Right lobe of liver (tissue), 6 donors: ENCODE data around the gene FOXM1. TPM values are rescaled to one million over a fixed set of nuclear protein-coding genes. Genes with fewer than 3 reads are reported as not detected.

ENCODE experiments used
- ATAC-seq, 4 donors: fragments of 200-7000 bp; cut with Tn5 transposase; one replicate each; pipeline ENCODE4 v1.9.1; 2020; ENCODE audit warnings: mild to moderate bottlenecking in 4 of 4, moderate library complexity in 4 of 4
- DNase-seq, 3 donors: peaks; one replicate each; pipeline ENCODE4 v3.0.0-alpha.2; 2020
- H3K27ac ChIP-seq, 3 donors: fragments of 200-600 bp; one replicate each; pipeline ENCODE4 v1.8.0; 2022
- H3K27me3 ChIP-seq, 2 donors: fragments of 200-600 bp; one replicate each; pipeline ENCODE4 v1.8.0; 2022
- H3K36me3 ChIP-seq, 4 donors: fragments of 200-600 bp; sonication (generic) in 1 of 4; one replicate each; pipeline versions ENCODE4 v1.5.1 to v1.8.0; 2017 to 2022; ENCODE audit warnings: control low read depth in 1 of 4
- H3K4me1 ChIP-seq, 4 donors: fragments of 200-600 bp; sonication (generic) in 1 of 4; one replicate each; pipeline versions ENCODE4 v1.5.1 to v1.8.0; 2017 to 2022; ENCODE audit warnings: control low read depth in 1 of 4
- H3K4me3 ChIP-seq, 3 donors: fragments of 200-600 bp; one replicate each; pipeline ENCODE4 v1.8.0; 2022
- H3K9me3 ChIP-seq, 4 donors: fragments of 200-600 bp; sonication (generic) in 1 of 4; one replicate each; pipeline versions ENCODE4 v1.5.1 to v1.8.0; 2017 to 2022; ENCODE audit warnings: control low read depth in 1 of 4
- POLR2A ChIP-seq: fragments of 450-650 bp; IDR thresholded peaks from one replicate; pipeline ENCODE4 v1.6.1; 2017; ENCODE audit warnings: antibody characterized with exemption, mild to moderate bottlenecking
- WGBS: methylation state at CpG from one replicate; pipeline ENCODE4 v1.1.6; 2018; ENCODE audit warnings: low coverage, low lambda C conversion rate; ENCODE audit not compliant: insufficient coverage; ENCODE audit errors: missing lambda C conversion rate; 5-methylcytosine and 5-hydroxymethylcytosine counted together
- intact Hi-C, 2 donors: fragments of 100-400 bp; cut with DNase I; formaldehyde crosslinking; loops; one replicate each; pipeline versions ENCODE4 v1.11.2 to v1.14.1; 2022
- total RNA-seq, 6 experiments: library from RNA; depleted of rRNA in 2 of 6; stranded (reverse); fragments of >200 nt in 2 of 6; fragmentation: NEBNext Ultra II Directional in 3 of 6; extraction: Animal tissue kit (Norgen Biotek cat#: 25700) in 3 of 6; gene quantifications; one replicate each; pipeline versions ENCODE4 v1.1.0 to v1.2.4, GENCODE V29; 2016 to 2023
- TF ChIP-seq, protein P1 (sequence below), 4 donors: fragments of 200-600 bp in 3 of 4; fragments of 450-650 bp in 1 of 4; IDR thresholded peaks; one replicate each; pipeline versions ENCODE4 v1.5.1 to v1.8.0; 2016 to 2022; ENCODE audit warnings: antibody characterized with exemption in 4 of 4, mild to moderate bottlenecking in 2 of 4
- donor health status: DM: no; HTN: yes; CAD: no.
- donor health status: DM: no; HTN: no; CAD: no.
- donor health status: DM: no; HTN: no; CAD: no.
- donor health status: DM: no; HTN: yes; CAD: no.
- donor health status: DM: no; HTN: yes; CAD: no.

FOXM1 gene
- total RNA-seq, 6 experiments from 2014 or later: 0.24 to 2.6 (median 1.8) TPM

DNA sequence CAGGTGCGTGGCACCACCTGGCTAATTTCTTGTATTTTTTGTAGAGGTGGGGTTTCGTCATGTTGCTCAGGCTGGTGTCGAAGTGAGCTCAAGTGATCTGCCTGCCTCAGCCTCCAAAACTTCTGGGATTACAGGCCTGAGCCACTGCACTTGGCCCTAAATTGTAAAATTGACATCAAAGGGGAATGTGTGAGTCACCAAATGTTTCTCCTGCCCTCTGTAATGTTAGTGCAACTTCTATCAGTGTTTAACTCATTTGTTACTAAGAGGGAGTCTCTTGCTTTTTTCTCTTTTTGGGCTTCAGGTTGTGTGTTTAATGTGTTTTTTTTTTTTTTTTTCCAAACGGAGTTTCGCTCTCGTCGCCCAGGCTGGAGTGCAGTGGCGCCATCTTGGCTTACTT lies 16.0 kb upstream of the FOXM1 start:
- no peak overlapping the region for H3K4me3 ChIP-seq
- H3K9me3 ChIP-seq: no peaks in the 10 kb centered on the region
- peak in 1 of 4 donors; percentile 14 for ATAC-seq
- H3K27me3 ChIP-seq: no peaks in the 10 kb centered on the region
- H3K36me3 ChIP-seq: no peaks in the 10 kb centered on the region
- peak overlapping the region in 1 of 3 donors; percentile 4 for H3K27ac ChIP-seq
- 71% methylated on average over 2 of the region's 8 CpGs for WGBS
- no peak for DNase-seq
- intact Hi-C loops: no loop called here
- TF ChIP-seq, protein P1, sequence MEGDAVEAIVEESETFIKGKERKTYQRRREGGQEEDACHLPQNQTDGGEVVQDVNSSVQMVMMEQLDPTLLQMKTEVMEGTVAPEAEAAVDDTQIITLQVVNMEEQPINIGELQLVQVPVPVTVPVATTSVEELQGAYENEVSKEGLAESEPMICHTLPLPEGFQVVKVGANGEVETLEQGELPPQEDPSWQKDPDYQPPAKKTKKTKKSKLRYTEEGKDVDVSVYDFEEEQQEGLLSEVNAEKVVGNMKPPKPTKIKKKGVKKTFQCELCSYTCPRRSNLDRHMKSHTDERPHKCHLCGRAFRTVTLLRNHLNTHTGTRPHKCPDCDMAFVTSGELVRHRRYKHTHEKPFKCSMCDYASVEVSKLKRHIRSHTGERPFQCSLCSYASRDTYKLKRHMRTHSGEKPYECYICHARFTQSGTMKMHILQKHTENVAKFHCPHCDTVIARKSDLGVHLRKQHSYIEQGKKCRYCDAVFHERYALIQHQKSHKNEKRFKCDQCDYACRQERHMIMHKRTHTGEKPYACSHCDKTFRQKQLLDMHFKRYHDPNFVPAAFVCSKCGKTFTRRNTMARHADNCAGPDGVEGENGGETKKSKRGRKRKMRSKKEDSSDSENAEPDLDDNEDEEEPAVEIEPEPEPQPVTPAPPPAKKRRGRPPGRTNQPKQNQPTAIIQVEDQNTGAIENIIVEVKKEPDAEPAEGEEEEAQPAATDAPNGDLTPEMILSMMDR (IDR thresholded peaks at IDR 0.05): no peak
- TF ChIP-seq POLR2A: no peak
- H3K4me1 ChIP-seq: no peaks in the 10 kb centered on the region

DNA sequence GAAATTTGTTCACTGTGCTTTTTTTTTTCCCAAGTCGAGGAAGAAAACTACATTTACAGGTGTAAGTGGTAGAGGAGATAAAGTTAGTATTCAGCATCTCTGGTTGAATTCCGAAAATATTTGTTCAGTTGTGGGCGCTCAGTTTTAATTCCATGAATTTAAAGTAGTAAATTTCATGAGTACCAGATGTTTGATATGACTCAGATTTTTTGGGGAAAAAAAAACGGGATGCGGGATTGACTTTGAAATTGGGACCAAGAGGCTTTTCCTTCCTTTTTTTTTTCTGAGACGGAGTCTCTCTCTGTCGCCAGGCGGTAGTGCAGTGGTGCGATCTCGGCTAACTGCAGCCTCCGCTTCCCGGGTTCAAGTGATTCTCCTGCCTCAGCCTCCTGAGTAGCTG lies 15.3 kb upstream of the FOXM1 start:
- DNase-seq (no peak), ATAC-seq (no peak)
- Histone ChIP-seq H3K36me3 (no peaks in the 10 kb centered on the region), H3K4me3 (no peak overlapping the region), H3K27me3 (no peaks in the 10 kb centered on the region), H3K4me1 (no peaks in the 10 kb centered on the region), H3K27ac (no peak overlapping the region), H3K9me3 (no peaks in the 10 kb centered on the region)
- no peak for TF ChIP-seq POLR2A
- TF ChIP-seq, protein P1 (IDR thresholded peaks at IDR 0.05): no peak
- WGBS: 83% methylated on average over 12 of the region's 12 CpGs
- intact Hi-C loops: no loop called here

DNA sequence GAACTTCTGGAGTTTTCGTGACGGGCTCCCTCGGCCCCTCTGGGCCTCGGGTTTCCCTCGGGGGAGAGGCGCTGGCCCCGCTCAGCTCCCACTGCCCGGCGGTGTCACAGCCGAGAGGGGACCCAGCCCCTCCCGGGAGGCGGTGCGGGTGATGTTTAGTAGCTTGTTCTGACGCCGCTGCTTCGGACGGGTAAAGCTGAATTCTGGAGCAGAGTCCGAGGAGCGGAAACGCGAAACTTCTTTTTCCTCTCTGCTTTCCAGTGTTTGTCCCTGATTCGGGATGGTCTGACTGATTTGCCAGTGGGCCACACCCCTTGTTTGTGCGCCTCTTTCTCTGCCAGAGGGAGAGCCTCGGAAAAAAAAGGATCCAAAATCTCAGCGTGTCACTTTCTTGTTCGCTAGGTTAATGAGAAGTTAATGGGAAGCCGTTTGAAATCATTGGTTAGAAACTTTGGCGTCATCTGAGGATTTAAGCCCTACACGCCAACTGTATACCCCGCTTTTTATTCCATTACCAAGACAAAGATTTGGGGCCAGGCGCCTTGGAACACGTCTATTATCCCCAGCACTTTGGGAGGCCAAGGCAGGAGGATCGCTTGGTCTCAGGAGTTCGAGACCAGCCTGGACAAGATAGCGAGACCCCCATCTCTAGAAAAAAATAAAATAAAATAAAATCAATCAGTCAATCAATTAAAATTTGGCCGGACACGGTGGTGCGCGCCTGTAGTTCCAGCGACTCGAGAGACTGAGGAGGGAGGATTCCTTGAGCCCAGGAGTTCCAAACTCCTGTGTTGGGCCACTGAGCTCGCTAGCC lies 14.5 kb upstream of the FOXM1 start:
- ATAC-seq (peak; percentile 51 to 64 (median 56)), DNase-seq (peak; percentile 61 to 69 (median 66))
- TF ChIP-seq POLR2A: no peak
- TF ChIP-seq, protein P1 (IDR thresholded peaks at IDR 0.05): no peak
- no peaks in the 10 kb centered on the region for H3K4me1 ChIP-seq
- WGBS: 45% methylated on average over 21 of the region's 42 CpGs
- no peaks in the 10 kb centered on the region for H3K9me3 ChIP-seq
- H3K36me3 ChIP-seq: no peaks in the 10 kb centered on the region
- peak overlapping the region; percentile 72 to 97 (median 95) for H3K4me3 ChIP-seq
- H3K27me3 ChIP-seq: no peaks in the 10 kb centered on the region
- intact Hi-C loops: no loop called here
- peak overlapping the region; percentile 89 to 98 (median 91) for H3K27ac ChIP-seq

DNA sequence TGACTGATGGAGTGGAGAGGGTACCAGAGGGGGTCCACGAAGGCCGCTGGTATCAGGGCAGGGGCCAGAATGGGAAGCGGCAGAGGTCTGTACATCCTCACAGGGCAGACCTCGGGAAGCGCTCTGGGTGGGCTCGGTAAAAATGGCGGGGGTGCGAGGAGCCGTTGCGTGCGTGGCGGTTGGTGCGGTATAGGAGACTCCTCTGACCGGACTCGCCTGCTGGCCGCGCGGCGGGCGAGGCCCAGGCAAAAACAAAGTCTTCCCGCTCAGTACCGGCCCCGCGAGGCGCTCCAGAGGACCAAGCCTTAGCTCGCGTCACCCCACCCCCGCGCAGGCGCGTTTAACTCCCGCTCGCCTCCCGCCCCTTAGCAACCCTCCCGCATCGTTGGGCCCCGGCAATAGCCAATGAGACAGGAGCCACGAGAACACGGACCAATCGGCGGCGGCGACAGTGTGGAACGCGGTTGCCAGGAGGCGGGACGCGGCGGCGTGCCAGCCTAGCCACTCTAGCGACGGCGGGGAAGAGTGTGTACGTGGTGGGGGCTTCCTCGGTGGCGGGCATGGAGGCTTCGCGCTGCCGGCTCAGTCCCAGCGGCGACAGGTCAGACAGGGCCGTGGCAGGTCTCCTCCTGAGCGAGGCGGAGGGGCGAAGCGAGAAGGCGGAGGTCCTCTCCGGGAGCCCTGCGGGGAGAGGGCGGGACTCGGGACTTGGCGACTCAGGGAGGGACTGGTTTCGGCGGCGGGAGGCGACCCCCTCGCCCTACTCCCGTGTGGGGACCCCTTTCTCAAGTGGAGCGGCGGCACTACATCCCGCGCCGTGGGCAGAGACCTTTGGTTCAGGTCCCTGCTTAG lies 13.6 kb upstream of the FOXM1 start, which contains the start of gene TULP3:
TSS of gene TULP3 (plus strand) at position 504 of the 852 bp plus-strand sequence. CDS start at position 561, 57 bp downstream.
- TF ChIP-seq POLR2A: peak; percentile 76
- TF ChIP-seq, protein P1 (IDR thresholded peaks at IDR 0.05): peak in 1 of 4 donors; percentile 13
- DNase-seq (peak; percentile 99), ATAC-seq (peak; percentile 93 to 99 (median 98))
- intact Hi-C loops: no loop called here
- H3K9me3 ChIP-seq: no peaks in the 10 kb centered on the region
- H3K36me3 ChIP-seq: no peaks in the 10 kb centered on the region
- 0% methylated on average over 9 of the region's 83 CpGs for WGBS
- H3K4me1 ChIP-seq: no peaks in the 10 kb centered on the region
- peak within 1 kb of the TSS; percentile 89 to 98 (median 91) for H3K27ac ChIP-seq
- H3K4me3 ChIP-seq: peak within 1 kb of the TSS; percentile 72 to 97 (median 95)
- no peaks in the 10 kb centered on the region for H3K27me3 ChIP-seq
